GM23338 (cell line): Measurements from ENCODE around the gene GPR142. TPM values are rescaled to one million over a fixed set of nuclear protein-coding genes. Genes with fewer than 3 reads are reported as not detected.
A peak's percentile ranks its signal among the peaks of the same experiment; 100 is the strongest.

Experiments
- ATAC-seq: fragments of 200-7000 bp; cut with Tn5 transposase; 3 replicates; pipeline ENCODE4 v1.9.1; 2020
- DNase-seq: peaks from one replicate; pipeline ENCODE4 v3.0.0-alpha.2; 2015; ENCODE audit warnings: low spot score
- H2AFZ ChIP-seq: fragments of 200-600 bp; sonication (generic); 2 replicates; pipeline ENCODE4 v1.8.0; 2016; ENCODE audit warnings: antibody characterized with exemption, mild to moderate bottlenecking, moderate library complexity
- H3F3A ChIP-seq: fragments of 200-600 bp; sonication (generic); replicated peaks from 2 replicates; pipeline ENCODE4 v1.8.0; 2017; ENCODE audit warnings: antibody characterized with exemption, mixed run types, low read depth
- H3K27ac ChIP-seq: fragments of 200-600 bp; sonication (generic); 2 replicates; pipeline ENCODE4 v1.6.1; 2016; ENCODE audit warnings: low read depth
- H3K27me3 ChIP-seq: fragments of 200-600 bp; sonication (generic); 2 replicates; pipeline ENCODE4 v1.8.0; 2016; ENCODE audit warnings: mild to moderate bottlenecking, mixed run types, moderate library complexity; ENCODE audit not compliant: insufficient read depth
- H3K36me3 ChIP-seq: fragments of 200-600 bp; sonication (generic); 2 replicates; pipeline ENCODE4 v1.8.0; 2016; ENCODE audit warnings: mild to moderate bottlenecking; ENCODE audit not compliant: insufficient read depth
- H3K4me1 ChIP-seq: fragments of 200-600 bp; sonication (generic); 2 replicates; pipeline ENCODE4 v1.8.0; 2016; ENCODE audit warnings: mild to moderate bottlenecking, moderate library complexity; ENCODE audit not compliant: insufficient read depth
- H3K4me2 ChIP-seq: fragments of 200-600 bp; sonication (generic); 2 replicates; pipeline ENCODE4 v1.7.1; 2017; ENCODE audit warnings: mixed run types
- H3K4me3 ChIP-seq: fragments of 200-600 bp; sonication (generic); 2 replicates; pipeline ENCODE4 v1.6.1; 2016; ENCODE audit warnings: mixed run types
- H3K79me2 ChIP-seq: fragments of 200-600 bp; sonication (generic); replicated peaks from 2 replicates; pipeline ENCODE4 v1.8.0; 2017; ENCODE audit warnings: mild to moderate bottlenecking; ENCODE audit not compliant: insufficient read depth
- H3K9me2 ChIP-seq: fragments of 200-600 bp; sonication (generic); 2 replicates; pipeline ENCODE4 v1.8.0; 2017; ENCODE audit not compliant: insufficient read depth
- H4K20me1 ChIP-seq: fragments of 200-600 bp; sonication (generic); replicated peaks from 2 replicates; pipeline ENCODE4 v1.8.0; 2017; ENCODE audit warnings: mild to moderate bottlenecking; ENCODE audit not compliant: insufficient read depth
- H3K27ac Mint-ChIP-seq: 2 replicates; pipeline ENCODE4 v1.8.0; 2020; ENCODE audit warnings: inconsistent platforms, mild to moderate bottlenecking, moderate library complexity, mixed read lengths
- H3K27me3 Mint-ChIP-seq: 3 replicates; pipeline ENCODE4 v1.8.0; 2022; ENCODE audit warnings: low read depth, mild to moderate bottlenecking, moderate library complexity, mixed read lengths, inconsistent platforms; ENCODE audit not compliant: insufficient read depth, poor library complexity
- H3K36me3 Mint-ChIP-seq: 3 replicates; pipeline ENCODE4 v1.8.0; 2021; ENCODE audit warnings: low read depth, mild to moderate bottlenecking, inconsistent platforms, moderate library complexity, mixed read lengths
- H3K4me1 Mint-ChIP-seq: 3 replicates; pipeline ENCODE4 v1.8.0; 2020; ENCODE audit warnings: mild to moderate bottlenecking, inconsistent platforms, mixed read lengths
- H3K4me3 Mint-ChIP-seq: 3 replicates; pipeline ENCODE4 v1.8.0; 2021; ENCODE audit warnings: moderate library complexity, mild to moderate bottlenecking, inconsistent platforms, mixed read lengths
- H3K9me3 Mint-ChIP-seq: 3 replicates; pipeline ENCODE4 v1.8.0; 2020; ENCODE audit warnings: moderate library complexity, mild to moderate bottlenecking, inconsistent platforms, mixed read lengths
- CTCF ChIP-seq, 2 experiments: fragments of 200-600 bp in 1 of 2; sonication (generic) in 1 of 2; conservative IDR thresholded peaks; 2 replicates each; pipeline versions ENCODE4 v1.5.1 to v1.6.1; 2016 to 2017; ENCODE audit warnings: antibody characterized with exemption in 2 of 2, low read depth in 2 of 2, mild to moderate bottlenecking in 2 of 2, moderate library complexity in 1 of 2
- EZH2 ChIP-seq: fragments of 200-600 bp; sonication (generic); IDR thresholded peaks from one replicate; pipeline ENCODE4 v1.8.0; 2017; ENCODE audit warnings: antibody characterized with exemption, mild to moderate bottlenecking, low read depth; ENCODE audit not compliant: unreplicated experiment
- JUNB ChIP-seq: IDR thresholded peaks from one replicate; pipeline ENCODE4 v1.6.1; 2016; ENCODE audit warnings: antibody characterized with exemption; ENCODE audit not compliant: unreplicated experiment
- POLR2AphosphoS5 ChIP-seq: IDR thresholded peaks from 2 replicates; pipeline ENCODE4 v1.6.1; 2016; ENCODE audit warnings: antibody characterized with exemption, low read depth
- STAT1 ChIP-seq: IDR thresholded peaks from one replicate; pipeline ENCODE4 v1.6.1; 2016; ENCODE audit warnings: antibody characterized with exemption; ENCODE audit not compliant: unreplicated experiment
- polyA plus RNA-seq: library from polyadenylated mRNA; unstranded; fragments of >200 nt; fragmentation: Nextera tagmentation; extraction: Ambion mirVana; gene quantifications from 2 replicates; pipeline ENCODE4 v1.2.1, GENCODE V29; 2016
- total RNA-seq: library from RNA; depleted of rRNA; stranded (reverse); fragments of >200 nt; shearing (Covaris generic); gene quantifications from 2 replicates; pipeline ENCODE4 v1.2.3, GENCODE V29; 2014
- TF ChIP-seq, protein P1 (sequence below): fragments of 250-450 bp; sonication (Bioruptor Pico); IDR thresholded peaks from 2 replicates; pipeline ENCODE4 v1.5.0; 2020; ENCODE audit warnings: mild to moderate bottlenecking, moderate library complexity

The GPR142 gene
- total and polyA plus RNA-seq, 2 experiments from 2014 or later = not detected

- H3K4me2 ChIP-seq = peak overlapping the region; percentile 83
Observed at GRCh38 chr17:74379495-74380085, 12.3 kb downstream of the GPR142 start.

DNA sequence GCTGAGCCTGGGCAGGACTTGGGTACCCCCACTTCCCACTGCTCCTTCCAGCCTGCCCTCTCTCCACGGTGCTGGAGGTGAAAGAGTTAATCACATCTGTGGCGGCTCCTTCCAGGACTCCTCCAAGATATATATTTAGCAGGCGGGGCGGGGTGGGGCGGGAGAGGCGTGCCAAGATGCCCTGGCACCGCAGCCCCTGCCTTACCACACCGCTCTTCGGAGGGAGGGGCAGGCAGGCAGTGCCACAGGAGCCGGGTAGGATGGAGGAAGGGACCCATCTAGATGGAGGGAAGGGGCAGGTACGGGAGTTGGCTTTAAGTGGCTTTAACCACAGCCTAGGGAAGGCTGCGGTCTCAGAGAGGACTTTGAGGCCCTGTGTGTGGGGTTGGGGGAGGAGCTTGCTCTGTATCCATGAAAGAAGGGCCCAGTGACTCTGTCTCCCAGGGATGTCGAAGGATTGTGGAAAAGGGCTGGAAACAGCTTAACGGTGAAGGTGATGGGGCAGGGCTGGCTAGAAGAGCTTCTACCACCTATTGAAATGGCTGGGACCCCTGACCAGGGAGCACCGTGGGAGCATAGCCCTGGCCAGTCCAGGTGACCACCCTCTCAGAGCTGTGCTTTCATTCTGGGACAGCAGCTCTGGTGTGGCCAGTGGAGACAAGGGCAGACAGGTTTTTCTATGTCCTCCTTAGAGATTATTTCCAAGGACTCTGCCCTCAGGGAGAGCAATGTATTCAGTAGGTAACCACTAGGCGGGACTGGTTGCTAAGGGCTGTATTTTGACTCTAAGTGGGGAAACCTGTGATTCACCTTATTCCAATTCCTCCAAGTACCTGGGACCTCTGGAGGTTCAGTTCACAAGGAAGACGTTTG lies 13.0 kb downstream of the GPR142 start:
- H3K9me2 ChIP-seq = no peaks in the 10 kb centered on the region
- H3F3A ChIP-seq = no peaks in the 10 kb centered on the region
- H3K27ac ChIP-seq = no peak overlapping the region
- no peaks in the 10 kb centered on the region for H4K20me1 ChIP-seq
- H3K4me3 Mint-ChIP-seq = no peak overlapping the region; the same call in 2 of the 3 replicates
- H2AFZ ChIP-seq = peak overlapping the region; percentile 96
- peaks cover 14% of the 10 kb centered on the region for H3K27me3 Mint-ChIP-seq
- H3K4me1 ChIP-seq = peaks cover 18% of the 10 kb centered on the region
- H3K4me1 Mint-ChIP-seq = peaks cover 11% of the 10 kb centered on the region
- peak overlapping the region; percentile 83 for H3K4me2 ChIP-seq
- no peaks in the 10 kb centered on the region for H3K27me3 ChIP-seq
- H3K4me3 ChIP-seq = peak overlapping the region; percentile 56
- peak; percentile 55 for DNase-seq
- peak; percentile 54 for ATAC-seq
- no peaks in the 10 kb centered on the region for H3K79me2 ChIP-seq
- H3K36me3 Mint-ChIP-seq = no peaks in the 10 kb centered on the region
- H3K9me3 Mint-ChIP-seq = no peaks in the 10 kb centered on the region
- H3K27ac Mint-ChIP-seq = no peak overlapping the region
- H3K36me3 ChIP-seq = no peaks in the 10 kb centered on the region
- TF ChIP-seq JUNB = no peak
- no peak for TF ChIP-seq EZH2
- TF ChIP-seq, protein P1, sequence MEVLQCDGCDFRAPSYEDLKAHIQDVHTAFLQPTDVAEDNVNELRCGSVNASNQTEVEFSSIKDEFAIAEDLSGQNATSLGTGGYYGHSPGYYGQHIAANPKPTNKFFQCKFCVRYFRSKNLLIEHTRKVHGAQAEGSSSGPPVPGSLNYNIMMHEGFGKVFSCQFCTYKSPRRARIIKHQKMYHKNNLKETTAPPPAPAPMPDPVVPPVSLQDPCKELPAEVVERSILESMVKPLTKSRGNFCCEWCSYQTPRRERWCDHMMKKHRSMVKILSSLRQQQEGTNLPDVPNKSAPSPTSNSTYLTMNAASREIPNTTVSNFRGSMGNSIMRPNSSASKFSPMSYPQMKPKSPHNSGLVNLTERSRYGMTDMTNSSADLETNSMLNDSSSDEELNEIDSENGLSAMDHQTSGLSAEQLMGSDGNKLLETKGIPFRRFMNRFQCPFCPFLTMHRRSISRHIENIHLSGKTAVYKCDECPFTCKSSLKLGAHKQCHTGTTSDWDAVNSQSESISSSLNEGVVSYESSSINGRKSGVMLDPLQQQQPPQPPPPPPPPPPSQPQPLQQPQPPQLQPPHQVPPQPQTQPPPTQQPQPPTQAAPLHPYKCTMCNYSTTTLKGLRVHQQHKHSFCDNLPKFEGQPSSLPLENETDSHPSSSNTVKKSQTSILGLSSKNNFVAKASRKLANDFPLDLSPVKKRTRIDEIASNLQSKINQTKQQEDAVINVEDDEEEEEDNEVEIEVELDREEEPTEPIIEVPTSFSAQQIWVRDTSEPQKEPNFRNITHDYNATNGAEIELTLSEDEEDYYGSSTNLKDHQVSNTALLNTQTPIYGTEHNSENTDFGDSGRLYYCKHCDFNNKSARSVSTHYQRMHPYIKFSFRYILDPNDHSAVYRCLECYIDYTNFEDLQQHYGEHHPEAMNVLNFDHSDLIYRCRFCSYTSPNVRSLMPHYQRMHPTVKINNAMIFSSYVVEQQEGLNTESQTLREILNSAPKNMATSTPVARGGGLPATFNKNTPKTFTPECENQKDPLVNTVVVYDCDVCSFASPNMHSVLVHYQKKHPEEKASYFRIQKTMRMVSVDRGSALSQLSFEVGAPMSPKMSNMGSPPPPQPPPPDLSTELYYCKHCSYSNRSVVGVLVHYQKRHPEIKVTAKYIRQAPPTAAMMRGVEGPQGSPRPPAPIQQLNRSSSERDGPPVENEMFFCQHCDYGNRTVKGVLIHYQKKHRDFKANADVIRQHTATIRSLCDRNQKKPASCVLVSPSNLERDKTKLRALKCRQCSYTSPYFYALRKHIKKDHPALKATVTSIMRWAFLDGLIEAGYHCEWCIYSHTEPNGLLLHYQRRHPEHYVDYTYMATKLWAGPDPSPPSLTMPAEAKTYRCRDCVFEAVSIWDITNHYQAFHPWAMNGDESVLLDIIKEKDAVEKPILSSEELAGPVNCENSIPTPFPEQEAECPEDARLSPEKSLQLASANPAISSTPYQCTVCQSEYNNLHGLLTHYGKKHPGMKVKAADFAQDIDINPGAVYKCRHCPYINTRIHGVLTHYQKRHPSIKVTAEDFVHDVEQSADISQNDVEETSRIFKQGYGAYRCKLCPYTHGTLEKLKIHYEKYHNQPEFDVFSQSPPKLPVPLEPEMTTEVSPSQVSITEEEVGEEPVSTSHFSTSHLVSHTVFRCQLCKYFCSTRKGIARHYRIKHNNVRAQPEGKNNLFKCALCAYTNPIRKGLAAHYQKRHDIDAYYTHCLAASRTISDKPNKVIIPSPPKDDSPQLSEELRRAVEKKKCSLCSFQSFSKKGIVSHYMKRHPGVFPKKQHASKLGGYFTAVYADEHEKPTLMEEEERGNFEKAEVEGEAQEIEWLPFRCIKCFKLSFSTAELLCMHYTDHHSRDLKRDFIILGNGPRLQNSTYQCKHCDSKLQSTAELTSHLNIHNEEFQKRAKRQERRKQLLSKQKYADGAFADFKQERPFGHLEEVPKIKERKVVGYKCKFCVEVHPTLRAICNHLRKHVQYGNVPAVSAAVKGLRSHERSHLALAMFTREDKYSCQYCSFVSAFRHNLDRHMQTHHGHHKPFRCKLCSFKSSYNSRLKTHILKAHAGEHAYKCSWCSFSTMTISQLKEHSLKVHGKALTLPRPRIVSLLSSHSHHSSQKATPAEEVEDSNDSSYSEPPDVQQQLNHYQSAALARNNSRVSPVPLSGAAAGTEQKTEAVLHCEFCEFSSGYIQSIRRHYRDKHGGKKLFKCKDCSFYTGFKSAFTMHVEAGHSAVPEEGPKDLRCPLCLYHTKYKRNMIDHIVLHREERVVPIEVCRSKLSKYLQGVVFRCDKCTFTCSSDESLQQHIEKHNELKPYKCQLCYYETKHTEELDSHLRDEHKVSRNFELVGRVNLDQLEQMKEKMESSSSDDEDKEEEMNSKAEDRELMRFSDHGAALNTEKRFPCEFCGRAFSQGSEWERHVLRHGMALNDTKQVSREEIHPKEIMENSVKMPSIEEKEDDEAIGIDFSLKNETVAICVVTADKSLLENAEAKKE (CRISPR knock-in tag) = no peak
- TF ChIP-seq CTCF (conservative IDR thresholded peaks at IDR 0.05; ENCODE audit: low read depth in 2 of 2) = peak; percentile 13 to 46; a peak in 3 of 4 replicates

More at GRCh38 chr17:74379495-74380085, 12.3 kb downstream of the GPR142 start:
- Mint-ChIP-seq H3K9me3 (no peaks in the 10 kb centered on the region), H3K4me1 (peaks cover 11% of the 10 kb centered on the region), H3K4me3 (peak overlapping the region; percentile 40; the same call in 2 of the 3 replicates), H3K36me3 (no peaks in the 10 kb centered on the region), H3K27me3 (peaks cover 9% of the 10 kb centered on the region), H3K27ac (no peak overlapping the region)
- peak overlapping the region; percentile 96 for H2AFZ ChIP-seq
- H3K36me3 ChIP-seq = no peaks in the 10 kb centered on the region
- H3K4me1 ChIP-seq = peaks cover 18% of the 10 kb centered on the region
- H3K9me2 ChIP-seq = no peaks in the 10 kb centered on the region
- TF ChIP-seq CTCF (conservative IDR thresholded peaks at IDR 0.05; ENCODE audit: low read depth in 2 of 2) (peak; percentile 84 to 99), POLR2AphosphoS5 (peak; percentile 38; the same call in 1 of the 2 replicates), STAT1 (no peak)
- peak; percentile 93 for ATAC-seq
- H4K20me1 ChIP-seq = no peaks in the 10 kb centered on the region
- no peak overlapping the region for H3K27ac ChIP-seq
- H3F3A ChIP-seq = no peaks in the 10 kb centered on the region
- no peaks in the 10 kb centered on the region for H3K79me2 ChIP-seq
- H3K4me3 ChIP-seq = peak overlapping the region; percentile 56
- no peaks in the 10 kb centered on the region for H3K27me3 ChIP-seq
- peak; percentile 95 for DNase-seq
